ENCODE data around the gene AMBRA1. TPM values are rescaled to one million over a fixed set of nuclear protein-coding genes. Genes with fewer than 3 reads are reported as not detected.

AMBRA1 gene
- polyA plus RNA-seq, 1 of the 3 experiments (the other 2 are of a cell fraction) = 10.4 TPM

GRCh38 chr11:46554213-46555147, 39.3 kb downstream of the AMBRA1 start:
- Histone ChIP-seq H3K9me2 (no peaks in the 10 kb centered on the region), H3K36me3 (replicated peaks in 1 of 2; ENCODE audit: control insufficient read depth in 1 of 2, insufficient read depth in 2 of 2, low read length in 1 of 2) (no peaks in the 10 kb centered on the region), H3K9me3 (no peaks in the 10 kb centered on the region), H4K20me1 (ENCODE audit: insufficient read depth) (peaks cover 29% of the 10 kb centered on the region), H3K27me3 (ENCODE audit: insufficient read depth) (no peaks in the 10 kb centered on the region), H3K4me2 (peak overlapping the region; percentile 61), H2AFZ (ENCODE audit: low read depth) (no peak overlapping the region), H3K79me2 (ENCODE audit: insufficient read depth) (peaks cover 96% of the 10 kb centered on the region), H3K27ac (ENCODE audit: low read depth in 2 of 2, low read length in 1 of 2) (peak overlapping the region; percentile 23 to 81; a peak in 3 of 4 replicates), H3F3A (replicated peaks; ENCODE audit: insufficient read depth) (peaks cover 11% of the 10 kb centered on the region), H3K9ac (peak overlapping the region; percentile 28; the same call in 1 of the 2 replicates), H3K4me3 (ENCODE audit: low read depth in 2 of 2, low read length in 1 of 2) (no peak overlapping the region), H3K4me1 (ENCODE audit: control insufficient read depth in 1 of 2, insufficient read depth in 2 of 2, low read depth in 1 of 2, low read length in 1 of 2) (peaks cover 0 to 32% of the 10 kb centered on the region in 2 experiments; a peak in 3 of 4 replicates)
- no peak for DNase-seq
- CTCF ChIA-PET = interaction anchor here (0.9 to 2.0 kb wide), 5 partner anchors 11 to 165 kb away, joined by 3 to 5 read pairs (median 4); no protein-coding TSS in a partner anchor
- POLR2A ChIA-PET = no interaction called here
- peak; percentile 73; the same call in 1 of the 2 replicates for TF ChIP-seq FOSL2 (IDR thresholded peaks at IDR 0.05; ENCODE audit: borderline replicate concordance, low read depth)
- no peak for TF ChIP-seq TAF1 (IDR thresholded peaks at IDR 0.05; ENCODE audit: borderline replicate concordance, low read depth, low read length)
- peak; percentile 60 for TF ChIP-seq JUND (IDR thresholded peaks at IDR 0.05)
- TF ChIP-seq REST (IDR thresholded peaks at IDR 0.05; ENCODE audit: low read depth, low read length) = no peak
- no peak for TF ChIP-seq FOXJ3 (CRISPR knock-in tag; IDR thresholded peaks at IDR 0.05)
- no peak for TF ChIP-seq PBX3 (IDR thresholded peaks at IDR 0.05)
- TF ChIP-seq RAD21 (IDR thresholded peaks at IDR 0.05; ENCODE audit: low read length) = no peak
- TF ChIP-seq MEF2A (IDR thresholded peaks at IDR 0.05; ENCODE audit: borderline replicate concordance, low read depth) = peak; percentile 42; the same call in 1 of the 2 replicates
- no peak for TF ChIP-seq ELF1 (IDR thresholded peaks at IDR 0.05)
- no peak for TF ChIP-seq CTCF (IDR thresholded peaks at IDR 0.05)
- TF ChIP-seq MXI1 (IDR thresholded peaks at IDR 0.05; ENCODE audit: low read depth, low read length) = no peak
- TF ChIP-seq RXRA (IDR thresholded peaks at IDR 0.05; ENCODE audit: borderline replicate concordance, low read depth) = peak; percentile 66
- TF ChIP-seq YY1 (IDR thresholded peaks at IDR 0.05; ENCODE audit: low read depth) = no peak
- TF ChIP-seq NFIC (IDR thresholded peaks at IDR 0.05; ENCODE audit: borderline replicate concordance) = no peak
- 57% methylated on average over 5 of the region's 5 CpGs for WGBS (ENCODE audit: low lambda C conversion rate)
